GM19455 (cell line): ENCODE results near the gene PCP2.

ENCODE experiments used
- ATAC-seq: cut with Tn5 transposase; IDR thresholded peaks from one replicate; pipeline ENCODE4 v1.9.1; 2021; ENCODE audit not compliant: unreplicated experiment

PCP2 gene

GRCh38 chr19:7640803-7641202 lies 7.3 kb upstream of the PCP2 start:
- ATAC-seq, result no peak

- no peak for ATAC-seq
Observed at GRCh38 chr19:7639863-7640348, 6.4 kb upstream of the PCP2 start.

GRCh38 chr19:7638802-7639465 lies 5.4 kb upstream of the PCP2 start:
- no peak for ATAC-seq

- no peak for ATAC-seq
Observed at GRCh38 chr19:7637374-7638256, 4.1 kb upstream of the PCP2 start.

- peak; percentile 69 for ATAC-seq
Observed at GRCh38 chr19:7636691-7637373, 3.3 kb upstream of the PCP2 start, which contains the start of gene STXBP2. Gene STXBP2 (plus strand): TSS chr19:7637110. CDS start chr19:7637150, 40 bp downstream.

- ATAC-seq, result no peak
Observed at GRCh38 chr19:7636317-7636690, 2.8 kb upstream of the PCP2 start.

- ATAC-seq, result no peak
Observed at GRCh38 chr19:7635670-7636069, 2.2 kb upstream of the PCP2 start.

GRCh38 chr19:7632340-7633203 lies 947 bp downstream of the PCP2 start:
- no peak for ATAC-seq

- ATAC-seq, result no peak
Observed at GRCh38 chr19:7631577-7631976, 1.9 kb downstream of the PCP2 start.

GRCh38 chr19:7629347-7630054 lies 4.0 kb downstream of the PCP2 start, which contains the start of the genes PET100 and XAB2:
Gene PET100 (plus strand): TSS chr19:7629793. CDS start chr19:7629834, 41 bp downstream.
Gene XAB2 (minus strand): TSS chr19:7629545. CDS start chr19:7629527, 18 bp downstream.
- ATAC-seq, result peak; percentile 92

- no peak for ATAC-seq
Observed at GRCh38 chr19:7628589-7629311, 4.8 kb downstream of the PCP2 start.

GRCh38 chr19:7627166-7627565 lies 6.4 kb downstream of the PCP2 start:
- no peak for ATAC-seq

- ATAC-seq, result no peak
Observed at GRCh38 chr19:7625763-7626372, 7.7 kb downstream of the PCP2 start.

GRCh38 chr19:7624810-7625209 lies 8.7 kb downstream of the PCP2 start:
- ATAC-seq, result no peak

GRCh38 chr19:7623725-7624603 lies 9.6 kb downstream of the PCP2 start:
- no peak for ATAC-seq

GRCh38 chr19:7622933-7623685 lies 10.4 kb downstream of the PCP2 start:
- ATAC-seq, result no peak
